MM.1S (cell line): ENCODE results near the gene PTP4A1.

ENCODE experiments used
- DNase-seq: peaks from one replicate; pipeline ENCODE4 v3.0.0-alpha.2; 2015
- H2AFZ ChIP-seq: fragments of 300-600 bp; sonication (generic); 2 replicates; pipeline ENCODE4 v1.6.0; 2016; ENCODE audit warnings: antibody characterized with exemption, low read length
- H3F3A ChIP-seq: fragments of 300-600 bp; sonication (generic); 2 replicates; pipeline ENCODE4 v1.6.1; 2016; ENCODE audit warnings: mild to moderate bottlenecking, antibody characterized with exemption, low read length, moderate library complexity, mixed read lengths; ENCODE audit not compliant: insufficient read depth
- H3K27ac ChIP-seq: fragments of 300-600 bp; sonication (generic); 2 replicates; pipeline ENCODE4 v1.5.1; 2016; ENCODE audit warnings: mild to moderate bottlenecking, low read length
- H3K27me3 ChIP-seq: fragments of 300-600 bp; sonication (generic); replicated peaks from 2 replicates; pipeline ENCODE4 v1.6.0; 2016; ENCODE audit warnings: low read length; ENCODE audit not compliant: insufficient read depth
- H3K36me3 ChIP-seq: fragments of 300-600 bp; sonication (generic); replicated peaks from 2 replicates; pipeline ENCODE4 v1.6.1; 2016; ENCODE audit warnings: mild to moderate bottlenecking, low read length, mixed read lengths; ENCODE audit not compliant: insufficient read depth
- H3K4me1 ChIP-seq: fragments of 300-600 bp; sonication (generic); 2 replicates; pipeline ENCODE4 v1.6.1; 2016; ENCODE audit warnings: low read length, mixed read lengths
- H3K4me2 ChIP-seq: fragments of 300-600 bp; sonication (generic); 2 replicates; pipeline ENCODE4 v1.6.0; 2016; ENCODE audit warnings: low read depth, low read length
- H3K4me3 ChIP-seq: fragments of 300-600 bp; sonication (generic); 2 replicates; pipeline ENCODE4 v1.5.1; 2016; ENCODE audit warnings: low read length, mixed read lengths
- H3K79me2 ChIP-seq: fragments of 300-600 bp; sonication (generic); 2 replicates; pipeline ENCODE4 v1.6.1; 2016; ENCODE audit warnings: mixed run types, low read length, mixed read lengths
- H3K9ac ChIP-seq: fragments of 300-600 bp; sonication (generic); 2 replicates; pipeline ENCODE4 v1.6.1; 2016; ENCODE audit warnings: low read length, mixed read lengths
- H3K9me2 ChIP-seq: fragments of 300-600 bp; sonication (generic); replicated peaks from 2 replicates; pipeline ENCODE4 v1.6.1; 2016; ENCODE audit warnings: mild to moderate bottlenecking, low read length, mixed read lengths; ENCODE audit not compliant: insufficient read depth
- H3K9me3 ChIP-seq: fragments of 300-600 bp; sonication (generic); replicated peaks from 2 replicates; pipeline ENCODE4 v1.6.1; 2016; ENCODE audit warnings: mild to moderate bottlenecking, low read length, mixed read lengths; ENCODE audit not compliant: insufficient read depth
- H4K20me1 ChIP-seq: fragments of 300-600 bp; sonication (generic); 2 replicates; pipeline ENCODE4 v1.6.1; 2016; ENCODE audit warnings: mild to moderate bottlenecking, low read length, moderate library complexity, mixed read lengths; ENCODE audit not compliant: insufficient read depth
- CTCF ChIP-seq: fragments of 300-600 bp; sonication (generic); IDR thresholded peaks from 2 replicates; pipeline ENCODE4 v1.5.1; 2016; ENCODE audit warnings: antibody characterized with exemption, low read length, mixed read lengths
- EZH2 ChIP-seq: fragments of 300-600 bp; sonication (generic); optimal IDR thresholded peaks from 2 replicates; pipeline ENCODE3; 2017; ENCODE audit warnings: low read depth, mild to moderate bottlenecking, antibody characterized with exemption, low read length, mixed read lengths
- EZH2phosphoT487 ChIP-seq: fragments of 300-600 bp; sonication (generic); IDR thresholded peaks from 2 replicates; pipeline ENCODE4 v1.6.1; 2018; ENCODE audit warnings: antibody characterized with exemption, low read length

The PTP4A1 gene

GRCh38 chr6:63571361-63572043 is 778 bp upstream of the PTP4A1 start:
- Histone ChIP-seq H2AFZ (peak overlapping the region; percentile 63), H3K27ac (peak overlapping the region; percentile 93), H3F3A (peaks cover 17% of the 10 kb centered on the region), H3K36me3 (0 out of 2 replicates have a peak, but pooled peaks cover 4% of the 10 kb centered on the region), H3K27me3 (no peaks in the 10 kb centered on the region), H3K9ac (peak overlapping the region; percentile 78), H3K4me1 (0 out of 2 replicates have a peak, but pooled peaks cover 3% of the 10 kb centered on the region), H3K9me3 (no peaks in the 10 kb centered on the region), H3K79me2 (peaks cover 40% of the 10 kb centered on the region), H3K4me2 (peak overlapping the region; percentile 54), H3K4me3 (peak overlapping the region; percentile 91), H4K20me1 (peaks cover 9% of the 10 kb centered on the region), H3K9me2 (no peaks in the 10 kb centered on the region)
- DNase-seq: no peak
- TF ChIP-seq CTCF: no peak
- TF ChIP-seq EZH2: no peak
- no peak for TF ChIP-seq EZH2phosphoT487

GRCh38 chr6:63572747-63573075 is 431 bp downstream of the PTP4A1 start:
- 0 out of 2 replicates have a peak, but pooled peaks cover 3% of the 10 kb centered on the region for H3K4me1 ChIP-seq
- H3K9me3 ChIP-seq: no peaks in the 10 kb centered on the region
- no peak for DNase-seq
- no peaks in the 10 kb centered on the region for H3K9me2 ChIP-seq
- H3K27me3 ChIP-seq: no peaks in the 10 kb centered on the region
- 0 out of 2 replicates have a peak, but pooled peaks cover 4% of the 10 kb centered on the region for H3K36me3 ChIP-seq
- H3K79me2 ChIP-seq: peaks cover 50% of the 10 kb centered on the region
- H2AFZ ChIP-seq: no peak overlapping the region
- H4K20me1 ChIP-seq: peaks cover 9% of the 10 kb centered on the region
- TF ChIP-seq EZH2 (no peak), EZH2phosphoT487 (no peak)
- peaks cover 17% of the 10 kb centered on the region for H3F3A ChIP-seq
- peak overlapping the region; percentile 91 for H3K4me3 ChIP-seq
- peak overlapping the region; percentile 93 for H3K27ac ChIP-seq
- H3K9ac ChIP-seq: peak overlapping the region; percentile 98
- peak overlapping the region; percentile 94; the same call in 1 of the 2 replicates for H3K4me2 ChIP-seq

GRCh38 chr6:63573076-63573898 is 1.0 kb downstream of the PTP4A1 start:
- H3K79me2 ChIP-seq: peaks cover 50% of the 10 kb centered on the region
- peak overlapping the region; percentile 93 for H3K27ac ChIP-seq
- TF ChIP-seq EZH2 (no peak), EZH2phosphoT487 (no peak), CTCF (no peak)
- H2AFZ ChIP-seq: peak overlapping the region; percentile 7; the same call in 1 of the 2 replicates
- H3F3A ChIP-seq: peaks cover 17% of the 10 kb centered on the region
- peak overlapping the region; percentile 94 for H3K4me2 ChIP-seq
- 0 out of 2 replicates have a peak, but pooled peaks cover 3% of the 10 kb centered on the region for H3K4me1 ChIP-seq
- no peaks in the 10 kb centered on the region for H3K9me2 ChIP-seq
- H3K9ac ChIP-seq: peak overlapping the region; percentile 98
- H3K36me3 ChIP-seq: peaks cover 4% of the 10 kb centered on the region; the same call in 1 of the 2 replicates
- no peaks in the 10 kb centered on the region for H3K27me3 ChIP-seq
- DNase-seq: peak; percentile 86
- H3K9me3 ChIP-seq: no peaks in the 10 kb centered on the region
- H3K4me3 ChIP-seq: peak overlapping the region; percentile 91
- peaks cover 9% of the 10 kb centered on the region for H4K20me1 ChIP-seq
